Stimulated activated naive CD8-positive, alpha-beta T cell treated with anti-CD3 and anti-CD28 coated beads, Interleukin-15, Interleukin-2, amounts not matched to agents 100 ng/mL and 50 ng/mL, for 24 hours (primary cell): ENCODE results near the gene C1QTNF3.
"Not testable (repeated sequence)": the region's sequence is repeated elsewhere in the genome, so short reads cannot be mapped to it uniquely, and the experiment has no call there.

ENCODE experiments used
- H3K27ac Mint-ChIP-seq: one replicate; pipeline ENCODE4 v1.8.0; 2021; ENCODE audit warnings: mild to moderate bottlenecking, mixed read lengths
- H3K27me3 Mint-ChIP-seq: one replicate; pipeline ENCODE4 v1.8.0; 2021; ENCODE audit warnings: mixed read lengths
- H3K36me3 Mint-ChIP-seq: one replicate; pipeline ENCODE4 v1.8.0; 2021; ENCODE audit warnings: low read depth, mixed read lengths
- H3K4me1 Mint-ChIP-seq: one replicate; pipeline ENCODE4 v1.8.0; 2021; ENCODE audit warnings: low read depth, mixed read lengths
- H3K4me3 Mint-ChIP-seq: one replicate; pipeline ENCODE4 v1.8.0; 2021; ENCODE audit warnings: mild to moderate bottlenecking, mixed read lengths
- H3K9me3 Mint-ChIP-seq: one replicate; pipeline ENCODE4 v1.8.0; 2021; ENCODE audit warnings: mixed read lengths

Gene C1QTNF3

GRCh38 chr5:34039398-34040157 lies 3.4 kb downstream of the C1QTNF3 start:
- H3K4me3 Mint-ChIP-seq, result no peak overlapping the region
- no peak overlapping the region for H3K27ac Mint-ChIP-seq
- H3K36me3 Mint-ChIP-seq, result peaks cover 7% of the 10 kb centered on the region
- no peaks in the 10 kb centered on the region for H3K9me3 Mint-ChIP-seq
- H3K27me3 Mint-ChIP-seq, result no peaks in the 10 kb centered on the region
- H3K4me1 Mint-ChIP-seq, result peaks cover 11% of the 10 kb centered on the region

GRCh38 chr5:34038838-34039237 lies 4.2 kb downstream of the C1QTNF3 start:
- Mint-ChIP-seq H3K4me3 (no peak overlapping the region), H3K9me3 (no peaks in the 10 kb centered on the region), H3K27ac (no peak overlapping the region), H3K27me3 (no peaks in the 10 kb centered on the region), H3K36me3 (peaks cover 10% of the 10 kb centered on the region), H3K4me1 (peaks cover 10% of the 10 kb centered on the region)

GRCh38 chr5:34038390-34038789 lies 4.6 kb downstream of the C1QTNF3 start:
- Mint-ChIP-seq H3K9me3 (no peaks in the 10 kb centered on the region), H3K27me3 (no peaks in the 10 kb centered on the region), H3K4me1 (peaks cover 6% of the 10 kb centered on the region), H3K27ac (no peak overlapping the region), H3K4me3 (no peak overlapping the region), H3K36me3 (peaks cover 12% of the 10 kb centered on the region)

- H3K4me3 Mint-ChIP-seq, result no peak overlapping the region
- no peaks in the 10 kb centered on the region for H3K27me3 Mint-ChIP-seq
- H3K36me3 Mint-ChIP-seq, result peaks cover 15% of the 10 kb centered on the region
- H3K9me3 Mint-ChIP-seq, result no peaks in the 10 kb centered on the region
- H3K4me1 Mint-ChIP-seq, result peaks cover 3% of the 10 kb centered on the region
- H3K27ac Mint-ChIP-seq, result no peak overlapping the region
Observed at GRCh38 chr5:34037726-34038125, 5.3 kb downstream of the C1QTNF3 start.

GRCh38 chr5:34035756-34036155 lies 7.3 kb downstream of the C1QTNF3 start:
- peaks cover 19% of the 10 kb centered on the region for H3K36me3 Mint-ChIP-seq
- no peak overlapping the region for H3K27ac Mint-ChIP-seq
- H3K4me3 Mint-ChIP-seq, result no peak overlapping the region
- H3K4me1 Mint-ChIP-seq, result no peaks in the 10 kb centered on the region
- no peaks in the 10 kb centered on the region for H3K9me3 Mint-ChIP-seq
- H3K27me3 Mint-ChIP-seq, result no peaks in the 10 kb centered on the region

- H3K4me1 Mint-ChIP-seq, result no peaks in the 10 kb centered on the region
- peaks cover 19% of the 10 kb centered on the region for H3K36me3 Mint-ChIP-seq
- H3K27me3 Mint-ChIP-seq, result no peaks in the 10 kb centered on the region
- H3K4me3 Mint-ChIP-seq, result no peak overlapping the region
- no peak overlapping the region for H3K27ac Mint-ChIP-seq
- no peaks in the 10 kb centered on the region for H3K9me3 Mint-ChIP-seq
Observed at GRCh38 chr5:34034534-34035327, 8.3 kb downstream of the C1QTNF3 start.

- Mint-ChIP-seq H3K36me3 (peaks cover 24% of the 10 kb centered on the region), H3K4me3 (no peak overlapping the region), H3K27me3 (no peaks in the 10 kb centered on the region), H3K27ac (no peak overlapping the region), H3K4me1 (no peaks in the 10 kb centered on the region), H3K9me3 (no peaks in the 10 kb centered on the region)
Observed at GRCh38 chr5:34031966-34032365, 11.0 kb downstream of the C1QTNF3 start.

- Mint-ChIP-seq H3K36me3 (peaks cover 24% of the 10 kb centered on the region), H3K9me3 (no peaks in the 10 kb centered on the region), H3K4me1 (no peaks in the 10 kb centered on the region), H3K4me3 (no peak overlapping the region), H3K27me3 (no peaks in the 10 kb centered on the region), H3K27ac (no peak overlapping the region)
Observed at GRCh38 chr5:34031117-34031516, 11.9 kb downstream of the C1QTNF3 start.

- not testable (repeated sequence) for H3K4me3 Mint-ChIP-seq, H3K9me3 Mint-ChIP-seq, H3K27ac Mint-ChIP-seq, H3K4me1 Mint-ChIP-seq, H3K27me3 Mint-ChIP-seq
- peaks cover 24% of the 10 kb centered on the region for H3K36me3 Mint-ChIP-seq
Observed at GRCh38 chr5:34030585-34030984, 12.4 kb downstream of the C1QTNF3 start.

GRCh38 chr5:34030048-34030447 lies 13.0 kb downstream of the C1QTNF3 start:
- no peaks in the 10 kb centered on the region for H3K27me3 Mint-ChIP-seq
- no peaks in the 10 kb centered on the region for H3K4me1 Mint-ChIP-seq
- H3K36me3 Mint-ChIP-seq, result peaks cover 21% of the 10 kb centered on the region
- H3K27ac Mint-ChIP-seq, result no peak overlapping the region
- no peaks in the 10 kb centered on the region for H3K9me3 Mint-ChIP-seq
- no peak overlapping the region for H3K4me3 Mint-ChIP-seq

- Mint-ChIP-seq H3K9me3 (no peaks in the 10 kb centered on the region), H3K4me3 (no peak overlapping the region)
Observed at GRCh38 chr5:34028349-34028748, 14.7 kb downstream of the C1QTNF3 start.

GRCh38 chr5:34026089-34026761 lies 16.8 kb downstream of the C1QTNF3 start:
- Mint-ChIP-seq H3K4me3 (no peak overlapping the region), H3K27ac (no peak overlapping the region), H3K36me3 (peaks cover 17% of the 10 kb centered on the region), H3K4me1 (peaks cover 19% of the 10 kb centered on the region), H3K27me3 (no peaks in the 10 kb centered on the region), H3K9me3 (no peaks in the 10 kb centered on the region)

More at GRCh38 chr5:34028349-34028748, 14.7 kb downstream of the C1QTNF3 start:
- peaks cover 12% of the 10 kb centered on the region for H3K36me3 Mint-ChIP-seq
- peaks cover under 1% of the 10 kb centered on the region for H3K4me1 Mint-ChIP-seq
- H3K27me3 Mint-ChIP-seq, result no peaks in the 10 kb centered on the region
- H3K27ac Mint-ChIP-seq, result no peak overlapping the region

GRCh38 chr5:34022121-34022705 lies 20.8 kb downstream of the C1QTNF3 start:
- H3K4me3 Mint-ChIP-seq, result peak overlapping the region; percentile 42
- peaks cover 29% of the 10 kb centered on the region for H3K36me3 Mint-ChIP-seq
- no peaks in the 10 kb centered on the region for H3K9me3 Mint-ChIP-seq
- peak overlapping the region; percentile 83 for H3K27ac Mint-ChIP-seq
- H3K4me1 Mint-ChIP-seq, result peaks cover 23% of the 10 kb centered on the region
- H3K27me3 Mint-ChIP-seq, result no peaks in the 10 kb centered on the region

GRCh38 chr5:34021334-34021733 lies 21.7 kb downstream of the C1QTNF3 start:
- Mint-ChIP-seq H3K27me3 (no peaks in the 10 kb centered on the region), H3K27ac (peak overlapping the region; percentile 83), H3K4me3 (peak overlapping the region; percentile 42), H3K9me3 (no peaks in the 10 kb centered on the region), H3K36me3 (peaks cover 29% of the 10 kb centered on the region), H3K4me1 (peaks cover 23% of the 10 kb centered on the region)

- no peaks in the 10 kb centered on the region for H3K27me3 Mint-ChIP-seq
- H3K4me3 Mint-ChIP-seq, result no peak overlapping the region
- H3K27ac Mint-ChIP-seq, result no peak overlapping the region
- peaks cover 31% of the 10 kb centered on the region for H3K36me3 Mint-ChIP-seq
- H3K9me3 Mint-ChIP-seq, result no peaks in the 10 kb centered on the region
- H3K4me1 Mint-ChIP-seq, result peaks cover 26% of the 10 kb centered on the region
Observed at GRCh38 chr5:34020726-34021125, 22.3 kb downstream of the C1QTNF3 start.
